HCT116 (cell line): ENCODE data around the gene FAM227B. TPM values are rescaled to one million over a fixed set of nuclear protein-coding genes. Genes with fewer than 3 reads are reported as not detected.

ENCODE experiments used
- ATAC-seq: fragments of 200-7000 bp; cut with Tn5 transposase; 2 replicates; pipeline ENCODE4 v1.9.1; 2020; ENCODE audit warnings: mild to moderate bottlenecking, moderate library complexity
- BruUV-seq: library from RNA; stranded (reverse); fragments of 400-500 nt; replicated peaks from 2 replicates; lab custom pipeline; 2021; lab: Mats Ljungman, UMichigan
- CTCF ChIA-PET: fragments of 300-600 bp; sonication (Branson Sonifier 250); formaldehyde crosslinking; loops from one replicate; lab custom pipeline; 2021; ENCODE audit warnings: antibody characterized with exemption; lab: Charles Lee
- POLR2A ChIA-PET: fragments of 300-600, 350-600 bp; sonication (Branson Sonifier 250); formaldehyde crosslinking; loops from one replicate; lab custom pipeline; 2021; ENCODE audit warnings: antibody characterized with exemption; lab: Charles Lee
- RAD21 ChIA-PET, 2 experiments: fragments of 300-600 bp; sonication (Branson Sonifier 250); formaldehyde crosslinking; loops; one replicate each; lab custom pipeline; 2023; ENCODE audit warnings: low total read pairs in 2 of 2; ENCODE audit not compliant: uncharacterized antibody in 2 of 2, unreplicated experiment in 2 of 2, low non-redundant PET in 1 of 2; lab: Charles Lee
- DNase-seq: peaks from one replicate; pipeline ENCODE4 v3.0.0-alpha.2; 2010; ENCODE audit warnings: low read depth, low spot score
- H2AFZ ChIP-seq: fragments of 200-600 bp; shearing (Covaris generic), sonication (generic); 2 replicates; pipeline ENCODE4 v1.6.1; 2017; ENCODE audit warnings: low read depth, mixed run types, mixed read lengths, antibody characterized with exemption, low read length; ENCODE audit not compliant: poor library complexity, severe bottlenecking
- H3K27ac ChIP-seq: 2 replicates; pipeline ENCODE4 v1.5.1; 2012; ENCODE audit warnings: low read depth, low read length
- H3K27me3 ChIP-seq: fragments of 200-600 bp; sonication (generic); 2 replicates; pipeline ENCODE4 v1.6.1; 2016; ENCODE audit warnings: mixed run types, low read length, mixed read lengths; ENCODE audit not compliant: insufficient read depth
- H3K36me3 ChIP-seq, 2 experiments: fragments of 200-500 bp in 1 of 2; fragments of 200-600 bp in 1 of 2; sonication (Bioruptor generic) in 1 of 2; sonication (generic) in 1 of 2; 2 replicates each; pipeline versions ENCODE4 v1.5.1 to v1.6.1; 2014 to 2016; ENCODE audit warnings: low read length in 2 of 2, inconsistent platforms in 1 of 2, mixed read lengths in 1 of 2, mixed run types in 1 of 2; ENCODE audit not compliant: insufficient read depth in 2 of 2, control insufficient read depth in 1 of 2
- H3K4me1 ChIP-seq, 2 experiments: fragments of 200-600 bp in 1 of 2; sonication (generic) in 1 of 2; 2 replicates each; pipeline versions ENCODE4 v1.5.1 to v1.6.1; 2012 to 2017; ENCODE audit warnings: low read length in 2 of 2, inconsistent platforms in 1 of 2, mild to moderate bottlenecking in 1 of 2, mixed read lengths in 1 of 2, mixed run types in 1 of 2, moderate library complexity in 1 of 2; ENCODE audit not compliant: insufficient read depth in 2 of 2, control insufficient read depth in 1 of 2
- H3K4me2 ChIP-seq: fragments of 200-600 bp; sonication (generic); 2 replicates; pipeline ENCODE4 v1.6.1; 2017; ENCODE audit warnings: mixed run types, low read length, mixed read lengths
- H3K4me3 ChIP-seq, 2 experiments: fragments of 200-600 bp in 1 of 2; sonication (generic) in 1 of 2; replicated peaks in 1 of 2; 2 replicates each; pipeline ENCODE4 v1.5.1; 2011 to 2016; ENCODE audit warnings: low read length in 2 of 2, control low read depth in 1 of 2, low read depth in 1 of 2, mild to moderate bottlenecking in 1 of 2, mixed read lengths in 1 of 2, mixed run types in 1 of 2
- H3K79me2 ChIP-seq: fragments of 200-600 bp; sonication (generic); 2 replicates; pipeline ENCODE4 v1.6.1; 2017; ENCODE audit warnings: mild to moderate bottlenecking, mixed run types, low read length, moderate library complexity, mixed read lengths; ENCODE audit not compliant: insufficient read depth
- H3K9ac ChIP-seq: fragments of 200-600 bp; sonication (generic); 2 replicates; pipeline ENCODE4 v1.6.1; 2016; ENCODE audit warnings: low read length, mixed read lengths
- H3K9me2 ChIP-seq: fragments of 200-600 bp; sonication (generic), shearing (Covaris generic); 2 replicates; pipeline ENCODE4 v1.6.1; 2017; ENCODE audit warnings: mixed run types, mild to moderate bottlenecking, moderate library complexity; ENCODE audit not compliant: insufficient read depth
- H3K9me3 ChIP-seq, 2 experiments: fragments of 200-500 bp in 1 of 2; fragments of 200-600 bp in 1 of 2; sonication (Bioruptor generic) in 1 of 2; sonication (generic) in 1 of 2; 2 replicates each; pipeline ENCODE4 v1.6.1; 2014 to 2017; ENCODE audit warnings: low read length in 2 of 2, mixed read lengths in 2 of 2, inconsistent platforms in 1 of 2, low read depth in 1 of 2, mild to moderate bottlenecking in 1 of 2, mixed run types in 1 of 2, moderate library complexity in 1 of 2; ENCODE audit not compliant: control insufficient read depth in 1 of 2, insufficient read depth in 1 of 2
- H4K20me1 ChIP-seq: fragments of 200-600 bp; sonication (generic), shearing (Covaris generic); 2 replicates; pipeline ENCODE4 v1.6.1; 2017; ENCODE audit warnings: mixed run types, mild to moderate bottlenecking, moderate library complexity; ENCODE audit not compliant: insufficient read depth
- CBX3 ChIP-seq: IDR thresholded peaks from 2 replicates; pipeline ENCODE4 v1.6.1; 2012; ENCODE audit warnings: low read depth
- CEBPB ChIP-seq: IDR thresholded peaks from 2 replicates; pipeline ENCODE4 v1.6.1; 2012; ENCODE audit warnings: low read depth
- EZH2phosphoT487 ChIP-seq: fragments of 200-600 bp; IDR thresholded peaks from 2 replicates; pipeline ENCODE4 v1.6.1; 2018; ENCODE audit warnings: antibody characterized with exemption, borderline replicate concordance
- FOSL1 ChIP-seq: IDR thresholded peaks from 2 replicates; pipeline ENCODE4 v1.6.1; 2012; ENCODE audit warnings: low read depth
- JUND ChIP-seq: IDR thresholded peaks from 2 replicates; pipeline ENCODE4 v1.6.1; 2012
- POLR2A ChIP-seq: IDR thresholded peaks from 2 replicates; pipeline ENCODE4 v1.7.0; 2011; ENCODE audit warnings: borderline replicate concordance; ENCODE audit not compliant: insufficient read depth, insufficient read length; ENCODE audit errors: extremely low read depth
- POLR2AphosphoS5 ChIP-seq: IDR thresholded peaks from 2 replicates; pipeline ENCODE4 v1.6.1; 2011; ENCODE audit warnings: mild to moderate bottlenecking, low read depth, low read length, moderate library complexity
- RAD21 ChIP-seq: IDR thresholded peaks from 2 replicates; pipeline ENCODE4 v1.6.1; 2012; ENCODE audit warnings: low read depth, mild to moderate bottlenecking
- REST ChIP-seq: IDR thresholded peaks from 2 replicates; pipeline ENCODE4 v1.6.1; 2012; ENCODE audit warnings: low read depth
- SIN3A ChIP-seq: IDR thresholded peaks from 2 replicates; pipeline ENCODE4 v1.6.1; 2012; ENCODE audit warnings: low read depth
- ZBTB33 ChIP-seq: IDR thresholded peaks from 2 replicates; pipeline ENCODE4 v1.6.1; 2011; ENCODE audit warnings: mild to moderate bottlenecking, low read length, moderate library complexity; ENCODE audit not compliant: insufficient replicate concordance; ENCODE audit errors: extremely low read depth
- ZNF274 ChIP-seq: fragments of 200-500 bp; sonication (Bioruptor generic); IDR thresholded peaks from 2 replicates; pipeline ENCODE4 v1.6.1; 2014; ENCODE audit warnings: mild to moderate bottlenecking, low read depth, low read length, inconsistent platforms
- intact Hi-C: fragments of 100-400 bp; cut with micrococcal nuclease; formaldehyde crosslinking; loops from 2 replicates; pipeline ENCODE4 v1.10.0; 2022
- total RNA-seq: library from RNA; stranded (reverse); gene quantifications from one replicate; pipeline ENCODE4 v1.2.1, GENCODE V29; 2021; ENCODE audit not compliant: unreplicated experiment

FAM227B gene
- total RNA-seq, 1 experiment from 2014 or later, result 6.9 TPM

- TF ChIP-seq REST, result no peak
- no peak for TF ChIP-seq JUND
- TF ChIP-seq ZBTB33, result no peak
- no peak for TF ChIP-seq EZH2phosphoT487
- TF ChIP-seq CEBPB, result no peak
- no peak for TF ChIP-seq CBX3
- TF ChIP-seq POLR2A, result no peak
- TF ChIP-seq ZNF274, result no peak
- TF ChIP-seq RAD21, result no peak
- TF ChIP-seq SIN3A, result no peak
These were observed 205.5 kb downstream of the FAM227B start (continued) for GRCh38 chr15:49415149-49415548.

- Histone ChIP-seq H3K4me2 (no peak overlapping the region), H3K4me1 (no peaks in the 10 kb centered on the region), H4K20me1 (no peaks in the 10 kb centered on the region), H3K9me2 (no peaks in the 10 kb centered on the region), H3K27me3 (no peaks in the 10 kb centered on the region), H3K36me3 (no peaks in the 10 kb centered on the region), H2AFZ (no peak overlapping the region), H3K79me2 (no peaks in the 10 kb centered on the region), H3K4me3 (no peak overlapping the region), H3K9me3 (no peaks in the 10 kb centered on the region), H3K9ac (no peak overlapping the region), H3K27ac (no peak overlapping the region)
- CTCF ChIA-PET, result interaction anchor here (3.2 kb wide), 1 partner anchor 10 kb away, joined by 12 read pairs; the partner anchor contains the start of gene FGF7
- DNase-seq (no peak), ATAC-seq (no peak)
- TF ChIP-seq SIN3A (no peak), POLR2AphosphoS5 (no peak), FOSL1 (no peak)
- intact Hi-C loops, result no loop called here
- POLR2A ChIA-PET, result no interaction called here
- RAD21 ChIA-PET, result no interaction called here
- BruUV-seq, result no TSS peak
These were observed 207.8 kb downstream of the FAM227B start for GRCh38 chr15:49412797-49413196.
